HEK293 (cell line): ENCODE data around the gene PAF1.
A peak's percentile ranks its signal among the peaks of the same experiment; 100 is the strongest.

ENCODE experiments used
- CTCF ChIP-seq: fragments of 450-650 bp; formaldehyde crosslinking; IDR thresholded peaks from 2 replicates; pipeline ENCODE4 v1.5.1; 2016; ENCODE audit warnings: missing biosample characterization, missing genetic modification characterization
- INSM2 ChIP-seq: fragments of 450-650 bp; formaldehyde crosslinking; IDR thresholded peaks from 2 replicates; pipeline ENCODE4 v1.5.1; 2016; ENCODE audit warnings: missing biosample characterization, missing genetic modification characterization
- KLF10 ChIP-seq: fragments of 450-650 bp; IDR thresholded peaks from 2 replicates; pipeline ENCODE4 v1.5.1; 2018; ENCODE audit warnings: missing biosample characterization, mild to moderate bottlenecking, missing genetic modification characterization
- OSR2 ChIP-seq: fragments of 450-650 bp; formaldehyde crosslinking; IDR thresholded peaks from 2 replicates; pipeline ENCODE4 v1.5.1; 2016; ENCODE audit warnings: missing biosample characterization, missing genetic modification characterization
- SALL2 ChIP-seq: fragments of 450-650 bp; formaldehyde crosslinking; IDR thresholded peaks from 2 replicates; pipeline ENCODE4 v1.5.0; 2017; ENCODE audit warnings: missing biosample characterization, mild to moderate bottlenecking, missing genetic modification characterization, borderline replicate concordance
- TCF7L2 ChIP-seq: IDR thresholded peaks from 2 replicates; pipeline ENCODE4 v1.6.1; 2011; ENCODE audit warnings: low read depth, mild to moderate bottlenecking, inconsistent platforms, low read length, moderate library complexity, borderline replicate concordance
- ZFP41 ChIP-seq: fragments of 450-650 bp; formaldehyde crosslinking; IDR thresholded peaks from 2 replicates; pipeline ENCODE4 v1.5.1; 2016; ENCODE audit warnings: missing biosample characterization, missing genetic modification characterization, borderline replicate concordance
- ZNF138 ChIP-seq: fragments of 450-650 bp; formaldehyde crosslinking; IDR thresholded peaks from 2 replicates; pipeline ENCODE4 v1.5.1; 2016; ENCODE audit warnings: missing biosample characterization, missing genetic modification characterization, borderline replicate concordance
- ZNF16 ChIP-seq: fragments of 450-650 bp; formaldehyde crosslinking; IDR thresholded peaks from 2 replicates; pipeline ENCODE4 v1.5.1; 2016; ENCODE audit warnings: low read depth, missing biosample characterization, missing genetic modification characterization
- ZNF184 ChIP-seq: fragments of 450-650 bp; IDR thresholded peaks from 2 replicates; pipeline ENCODE4 v1.5.1; 2018; ENCODE audit warnings: missing biosample characterization, mild to moderate bottlenecking, missing genetic modification characterization
- ZNF223 ChIP-seq: fragments of 450-650 bp; formaldehyde crosslinking; IDR thresholded peaks from 2 replicates; pipeline ENCODE4 v1.5.1; 2016; ENCODE audit warnings: missing biosample characterization, missing genetic modification characterization
- ZNF248 ChIP-seq: fragments of 450-650 bp; formaldehyde crosslinking; IDR thresholded peaks from 2 replicates; pipeline ENCODE4 v1.5.1; 2017; ENCODE audit warnings: missing biosample characterization, missing genetic modification characterization
- ZNF274 ChIP-seq, 2 experiments: fragments of 200-500 bp in 1 of 2; fragments of 450-650 bp in 1 of 2; sonication (Bioruptor generic) in 1 of 2; formaldehyde crosslinking in 1 of 2; IDR thresholded peaks; 2 replicates each; pipeline versions ENCODE4 v1.5.1 to v1.6.1; 2014 to 2016; ENCODE audit warnings: borderline replicate concordance in 1 of 2, inconsistent platforms in 1 of 2, low read length in 1 of 2, missing biosample characterization in 1 of 2, missing genetic modification characterization in 1 of 2
- ZNF341 ChIP-seq: fragments of 450-650 bp; formaldehyde crosslinking; IDR thresholded peaks from 2 replicates; pipeline ENCODE4; 2016; ENCODE audit warnings: low read depth, missing biosample characterization, missing genetic modification characterization
- ZNF362 ChIP-seq: fragments of 450-650 bp; formaldehyde crosslinking; IDR thresholded peaks from 2 replicates; pipeline ENCODE4 v1.5.1; 2016; ENCODE audit warnings: missing biosample characterization, missing genetic modification characterization
- ZNF416 ChIP-seq: fragments of 450-650 bp; formaldehyde crosslinking; IDR thresholded peaks from 2 replicates; pipeline ENCODE4 v1.5.1; 2016; ENCODE audit warnings: missing biosample characterization, missing genetic modification characterization
- ZNF433 ChIP-seq: fragments of 450-650 bp; formaldehyde crosslinking; IDR thresholded peaks from 2 replicates; pipeline ENCODE4 v1.5.1; 2016; ENCODE audit warnings: missing biosample characterization, missing genetic modification characterization, low read depth
- ZNF510 ChIP-seq: fragments of 450-650 bp; formaldehyde crosslinking; IDR thresholded peaks from 2 replicates; pipeline ENCODE4 v1.5.1; 2018; ENCODE audit warnings: mild to moderate bottlenecking, missing genetic modification characterization, missing biosample characterization; ENCODE audit not compliant: insufficient replicate concordance
- ZNF529 ChIP-seq: fragments of 450-650 bp; formaldehyde crosslinking; IDR thresholded peaks from 2 replicates; pipeline ENCODE4 v1.5.1; 2017; ENCODE audit warnings: missing genetic modification characterization, missing biosample characterization; ENCODE audit not compliant: insufficient replicate concordance
- ZNF645 ChIP-seq: fragments of 450-650 bp; formaldehyde crosslinking; IDR thresholded peaks from 2 replicates; pipeline ENCODE4; 2016; ENCODE audit warnings: missing biosample characterization, missing genetic modification characterization
- ZNF658 ChIP-seq: fragments of 450-650 bp; formaldehyde crosslinking; IDR thresholded peaks from 2 replicates; pipeline ENCODE4; 2016; ENCODE audit warnings: missing biosample characterization, missing genetic modification characterization
- ZNF660 ChIP-seq: fragments of 450-650 bp; IDR thresholded peaks from 2 replicates; pipeline ENCODE4 v1.5.1; 2018; ENCODE audit warnings: missing biosample characterization, mild to moderate bottlenecking, missing genetic modification characterization
- ZNF664 ChIP-seq: fragments of 450-650 bp; formaldehyde crosslinking; IDR thresholded peaks from 2 replicates; pipeline ENCODE4 v1.5.1; 2016; ENCODE audit warnings: missing biosample characterization, missing genetic modification characterization
- ZNF677 ChIP-seq: fragments of 450-650 bp; IDR thresholded peaks from 2 replicates; pipeline ENCODE4 v1.5.0; 2018; ENCODE audit warnings: missing biosample characterization, mild to moderate bottlenecking, missing genetic modification characterization, moderate library complexity
- ZNF692 ChIP-seq: fragments of 450-650 bp; formaldehyde crosslinking; IDR thresholded peaks from 2 replicates; pipeline ENCODE4 v1.5.1; 2016; ENCODE audit warnings: missing biosample characterization, missing genetic modification characterization
- ZNF701 ChIP-seq: fragments of 450-650 bp; formaldehyde crosslinking; IDR thresholded peaks from 2 replicates; pipeline ENCODE4 v1.5.1; 2016; ENCODE audit warnings: missing biosample characterization, missing genetic modification characterization
- ZNF777 ChIP-seq: fragments of 450-650 bp; formaldehyde crosslinking; IDR thresholded peaks from 2 replicates; pipeline ENCODE4 v1.5.1; 2017; ENCODE audit warnings: missing biosample characterization, missing genetic modification characterization, borderline replicate concordance
- ZSCAN18 ChIP-seq: fragments of 450-650 bp; formaldehyde crosslinking; IDR thresholded peaks from 2 replicates; pipeline ENCODE4 v1.5.1; 2016; ENCODE audit warnings: missing biosample characterization, missing genetic modification characterization

The PAF1 gene

GRCh38 chr19:39341719-39342604, 48.9 kb downstream of the PAF1 start, which contains the start of gene SAMD4B (continued):
- peak; percentile 38; the same call in 1 of the 2 replicates for TF ChIP-seq ZNF664
- TF ChIP-seq ZSCAN18 (tag by site-specific recombination) = no peak; the same call in 1 of the 2 replicates
- no peak for TF ChIP-seq ZNF416 (tag by site-specific recombination)
- TF ChIP-seq ZNF677 = no peak
- TF ChIP-seq INSM2 (tag by site-specific recombination) = peak; percentile 78
- TF ChIP-seq ZNF16 (tag by site-specific recombination) = no peak; the same call in 1 of the 2 replicates
- no peak for TF ChIP-seq ZNF510
- peak; percentile 98 for TF ChIP-seq CTCF
- peak; percentile 95 for TF ChIP-seq ZNF341
- no peak for TF ChIP-seq SALL2 (tag by site-specific recombination)
- no peak for TF ChIP-seq ZNF274 (IDR thresholded peaks at IDR 0.05; ENCODE audit: low read length)
- no peak for TF ChIP-seq ZNF274 (tag by site-specific recombination; IDR thresholded peaks at IDR 0.05; ENCODE audit: borderline replicate concordance)
- no peak for TF ChIP-seq ZNF433 (tag by site-specific recombination)
- TF ChIP-seq ZNF362 (tag by site-specific recombination) = no peak
- TF ChIP-seq ZNF138 (tag by site-specific recombination) = no peak
- no peak for TF ChIP-seq ZFP41 (tag by site-specific recombination)
- no peak for TF ChIP-seq ZNF184 (tag by site-specific recombination)
- peak; percentile 95 for TF ChIP-seq ZNF692
- no peak for TF ChIP-seq ZNF658
- TF ChIP-seq ZNF645 = no peak
- TF ChIP-seq OSR2 = peak; percentile 38
- peak; percentile 99; the same call in 1 of the 2 replicates for TF ChIP-seq ZNF660
- TF ChIP-seq ZNF701 = no peak
- peak; percentile 96; the same call in 1 of the 2 replicates for TF ChIP-seq KLF10 (tag by site-specific recombination)
- TF ChIP-seq ZNF529 = no peak
- TF ChIP-seq TCF7L2 = no peak
- no peak for TF ChIP-seq ZNF223 (tag by site-specific recombination)
- no peak for TF ChIP-seq ZNF777 (tag by site-specific recombination)
- no peak for TF ChIP-seq ZNF248 (tag by site-specific recombination)
